HG03039 (cell line): ENCODE results near the gene KIAA1328.

ENCODE experiments used
- ATAC-seq: cut with Tn5 transposase; IDR thresholded peaks from one replicate; pipeline ENCODE4 v1.9.1; 2021; ENCODE audit warnings: mild to moderate bottlenecking, moderate library complexity; ENCODE audit not compliant: unreplicated experiment

The KIAA1328 gene

GRCh38 chr18:37272841-37273240 is 443.9 kb downstream of the KIAA1328 start:
- ATAC-seq: no peak

GRCh38 chr18:37274309-37275236 is 445.6 kb downstream of the KIAA1328 start:
- no peak for ATAC-seq

- ATAC-seq: no peak
These were observed 446.4 kb downstream of the KIAA1328 start for GRCh38 chr18:37275237-37275741.

DNA sequence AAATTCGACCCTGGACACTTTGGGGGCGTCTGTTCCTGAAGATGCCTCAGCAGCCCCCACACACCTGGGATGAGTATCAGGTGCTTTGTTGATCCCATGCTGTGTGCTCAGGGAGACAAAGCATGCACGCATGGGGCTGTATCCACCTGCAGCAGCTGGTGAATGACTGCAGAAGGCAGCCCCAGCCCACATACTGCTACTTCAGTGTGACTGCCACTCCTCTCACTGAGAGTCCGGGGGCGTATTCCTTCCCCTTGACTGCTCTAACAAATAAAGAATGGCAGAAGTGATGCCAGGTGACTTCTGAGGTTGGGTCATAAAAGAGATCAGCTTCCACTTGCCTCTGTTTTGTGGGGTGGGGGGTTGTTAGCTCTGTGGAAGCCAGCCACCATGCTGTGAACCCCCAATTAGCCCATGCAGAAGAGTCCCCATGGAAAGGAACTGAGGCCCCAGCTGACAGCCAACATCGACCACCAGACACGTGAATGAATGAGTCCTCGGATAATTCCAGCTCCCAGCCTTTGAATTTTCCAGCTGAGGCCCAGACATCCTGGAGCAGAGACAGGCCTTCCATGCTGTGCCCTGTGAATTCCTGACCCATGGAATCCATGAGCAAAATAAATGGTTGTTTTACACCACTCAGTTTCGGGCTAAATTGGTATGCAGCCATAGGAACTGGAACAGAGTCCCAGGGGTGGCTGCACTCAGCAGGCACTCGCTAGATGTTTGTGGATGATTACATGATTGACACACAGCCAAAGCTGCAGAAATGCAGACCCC is 447.4 kb downstream of the KIAA1328 start:
- no peak for ATAC-seq

- no peak for ATAC-seq
These were observed 448.9 kb downstream of the KIAA1328 start for GRCh38 chr18:37277804-37278203.
